Measurements from ENCODE around the gene SPOCK1. TPM values are rescaled to one million over a fixed set of nuclear protein-coding genes. Genes with fewer than 3 reads are reported as not detected.

SPOCK1 gene
- total and polyA plus RNA-seq, 9 of the 15 experiments (the other 6 are each of a cell fraction or from before 2014, with no cell fraction given), result 0.01 to 0.35 (median 0.04) TPM; not detected in 6

DNA sequence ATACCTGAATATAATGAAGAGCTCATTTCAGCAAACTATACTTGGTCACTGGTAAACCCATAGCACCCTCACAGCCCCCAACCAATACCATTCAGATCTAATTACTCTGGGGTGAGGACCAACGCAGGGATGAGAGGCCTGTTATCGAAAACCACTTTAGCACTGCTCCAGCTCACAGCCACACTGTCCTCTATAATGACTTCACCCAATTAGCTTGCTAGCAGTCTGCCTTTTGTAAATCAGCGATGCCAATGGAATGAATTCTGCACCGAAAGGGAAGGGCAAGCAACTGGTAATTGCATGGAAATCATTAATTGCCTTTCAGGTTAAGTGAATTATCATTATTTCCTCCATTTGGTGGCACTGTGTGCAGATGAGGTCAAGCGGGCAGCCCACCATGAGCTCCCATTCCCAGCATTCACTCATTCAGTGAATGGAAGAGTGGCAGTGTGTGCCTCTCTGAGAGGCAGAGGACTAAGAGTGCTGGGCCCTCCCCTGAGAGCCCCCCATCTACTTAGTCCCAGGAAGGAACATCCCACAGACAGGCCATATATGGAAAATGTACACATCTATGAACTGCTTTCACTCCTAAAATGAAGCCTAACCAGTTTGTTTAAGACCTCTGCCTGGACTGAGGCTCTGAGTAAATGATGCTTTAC lies 262.1 kb downstream of the SPOCK1 start (continued):
- TF ChIP-seq ZNF696 (CRISPR knock-in tag; conservative IDR thresholded peaks at IDR 0.05) (no peak), KLF13 (tag; IDR thresholded peaks at IDR 0.05; ENCODE audit: borderline replicate concordance, low read depth) (no peak), TARDBP (IDR thresholded peaks at IDR 0.05) (no peak), CHD4 (IDR thresholded peaks at IDR 0.05; ENCODE audit: insufficient read depth, insufficient replicate concordance, low read depth, low read length, poor library complexity, severe bottlenecking) (no peak), FOXJ2 (tag; IDR thresholded peaks at IDR 0.05) (no peak), SIX5 (IDR thresholded peaks at IDR 0.05; ENCODE audit: borderline replicate concordance in 1 of 2, insufficient read depth in 1 of 2, low read depth in 1 of 2, low read length in 2 of 2) (no peak)

GRCh38 chr5:137236252-137236651 lies 262.9 kb downstream of the SPOCK1 start:
- POLR2A ChIA-PET, result no interaction called here

More at GRCh38 chr5:137236252-137236651, 262.9 kb downstream of the SPOCK1 start:
- ATAC-seq (no peak), DNase-seq (ENCODE audit: extremely low read depth in 1 of 4, low spot score in 3 of 4) (no peak), FAIRE-seq (no peak)
- H3K4me1 ChIP-seq (replicated peaks in 1 of 2; ENCODE audit: control insufficient read depth in 2 of 2, insufficient read depth in 2 of 2, low read length in 2 of 2), result no peaks in the 10 kb centered on the region
- H3K9ac ChIP-seq (ENCODE audit: insufficient read depth in 1 of 2, low read depth in 2 of 2, low read length in 2 of 2), result no peak overlapping the region
- H3K79me2 ChIP-seq (ENCODE audit: control insufficient read depth, insufficient read depth, low read length), result no peaks in the 10 kb centered on the region
- CTCF ChIA-PET (ENCODE audit: low intra/inter-chr PET ratio), result no interaction called here
- H3K27ac ChIP-seq (ENCODE audit: extremely low read depth, low read depth, low read length), result no peak overlapping the region
- H3K4me3 ChIP-seq, result no peak overlapping the region
- TF ChIP-seq DNMT1 (IDR thresholded peaks at IDR 0.05) (no peak), EP400 (IDR thresholded peaks at IDR 0.05) (no peak), HNRNPK (IDR thresholded peaks at IDR 0.05; ENCODE audit: low read depth, low read length, poor library complexity, severe bottlenecking) (no peak), NR2C2 (CRISPR knock-in tag; IDR thresholded peaks at IDR 0.05) (no peak), NR2C2 (tag; IDR thresholded peaks at IDR 0.05) (no peak), TFAP4 (CRISPR knock-in tag; IDR thresholded peaks at IDR 0.05; ENCODE audit: borderline replicate concordance) (no peak), MBD2 (IDR thresholded peaks at IDR 0.05; ENCODE audit: borderline replicate concordance, low read depth) (no peak), ESRRB (CRISPR knock-in tag; IDR thresholded peaks at IDR 0.05; ENCODE audit: borderline replicate concordance) (no peak)
- no peaks in the 10 kb centered on the region for H3K27me3 ChIP-seq (ENCODE audit: control insufficient read depth in 2 of 2, insufficient read depth in 2 of 2, low read length in 2 of 2)
- BruUV-seq (replicated peaks), result no TSS peak
- H3K9me3 ChIP-seq (replicated peaks; ENCODE audit: control insufficient read depth, insufficient read depth, low read depth, low read length), result no peaks in the 10 kb centered on the region
- 0% methylated on average over 2 of the region's 2 CpGs for WGBS (ENCODE audit: insufficient coverage, low coverage, missing lambda C conversion rate)
- intact Hi-C loops (cut with micrococcal nuclease) (no loop called here), in situ Hi-C loops (cut with MboI) (no loop called here)
- no peaks in the 10 kb centered on the region for H4K20me1 ChIP-seq (replicated peaks; ENCODE audit: control insufficient read depth, insufficient read depth, low read length)
- H3K4me2 ChIP-seq (ENCODE audit: insufficient read depth, low read length), result no peak overlapping the region
- no peak overlapping the region for H2AFZ ChIP-seq (ENCODE audit: low read depth, low read length)
- no peaks in the 10 kb centered on the region for H3K36me3 ChIP-seq (ENCODE audit: control insufficient read depth, insufficient read depth, low read length)
- H3K9me1 ChIP-seq (ENCODE audit: control insufficient read depth, insufficient read depth, low read length), result no peaks in the 10 kb centered on the region
